GM10266 (cell line): ENCODE measurements around the gene SLC4A5.

ENCODE experiments used
- DNase-seq: peaks from one replicate; pipeline ENCODE4 v3.0.0; 2012; ENCODE audit errors: extremely low spot score
- TF ChIP-seq, protein P1 (sequence below): IDR thresholded peaks from 2 replicates; pipeline ENCODE4 v1.5.1; 2012; ENCODE audit warnings: mild to moderate bottlenecking, low read depth; ENCODE audit not compliant: control insufficient read depth, insufficient read depth; ENCODE audit errors: missing control alignments

The SLC4A5 gene

DNA sequence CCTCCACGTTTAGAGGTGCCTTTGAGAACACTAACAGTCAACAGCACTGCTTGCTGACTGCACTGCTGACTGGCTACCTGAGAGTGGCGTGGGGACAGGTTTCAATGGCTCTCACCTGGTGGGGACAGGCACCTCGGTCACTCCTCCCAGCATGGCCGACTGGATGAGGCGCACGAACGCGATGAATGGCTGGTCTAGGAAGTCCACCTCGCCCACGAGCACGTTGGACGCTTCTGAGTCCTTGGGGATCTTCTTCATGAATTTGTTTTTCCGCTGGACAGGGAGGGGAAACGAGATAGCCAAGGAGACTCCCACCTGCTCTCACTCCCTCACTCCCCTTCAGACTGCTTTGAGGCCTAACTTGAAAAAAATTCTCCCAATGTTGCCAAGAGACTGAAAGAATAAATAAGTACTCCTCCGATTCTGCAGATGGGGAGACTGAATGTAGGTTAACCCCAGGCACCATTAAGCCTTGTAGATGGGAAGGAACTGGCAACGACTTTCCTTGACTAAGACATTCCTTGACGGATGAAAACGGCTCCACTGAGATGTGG lies 87.5 kb downstream of the SLC4A5 start:
- DNase-seq: no peak
- TF ChIP-seq, protein P1, sequence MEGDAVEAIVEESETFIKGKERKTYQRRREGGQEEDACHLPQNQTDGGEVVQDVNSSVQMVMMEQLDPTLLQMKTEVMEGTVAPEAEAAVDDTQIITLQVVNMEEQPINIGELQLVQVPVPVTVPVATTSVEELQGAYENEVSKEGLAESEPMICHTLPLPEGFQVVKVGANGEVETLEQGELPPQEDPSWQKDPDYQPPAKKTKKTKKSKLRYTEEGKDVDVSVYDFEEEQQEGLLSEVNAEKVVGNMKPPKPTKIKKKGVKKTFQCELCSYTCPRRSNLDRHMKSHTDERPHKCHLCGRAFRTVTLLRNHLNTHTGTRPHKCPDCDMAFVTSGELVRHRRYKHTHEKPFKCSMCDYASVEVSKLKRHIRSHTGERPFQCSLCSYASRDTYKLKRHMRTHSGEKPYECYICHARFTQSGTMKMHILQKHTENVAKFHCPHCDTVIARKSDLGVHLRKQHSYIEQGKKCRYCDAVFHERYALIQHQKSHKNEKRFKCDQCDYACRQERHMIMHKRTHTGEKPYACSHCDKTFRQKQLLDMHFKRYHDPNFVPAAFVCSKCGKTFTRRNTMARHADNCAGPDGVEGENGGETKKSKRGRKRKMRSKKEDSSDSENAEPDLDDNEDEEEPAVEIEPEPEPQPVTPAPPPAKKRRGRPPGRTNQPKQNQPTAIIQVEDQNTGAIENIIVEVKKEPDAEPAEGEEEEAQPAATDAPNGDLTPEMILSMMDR: no peak

DNA sequence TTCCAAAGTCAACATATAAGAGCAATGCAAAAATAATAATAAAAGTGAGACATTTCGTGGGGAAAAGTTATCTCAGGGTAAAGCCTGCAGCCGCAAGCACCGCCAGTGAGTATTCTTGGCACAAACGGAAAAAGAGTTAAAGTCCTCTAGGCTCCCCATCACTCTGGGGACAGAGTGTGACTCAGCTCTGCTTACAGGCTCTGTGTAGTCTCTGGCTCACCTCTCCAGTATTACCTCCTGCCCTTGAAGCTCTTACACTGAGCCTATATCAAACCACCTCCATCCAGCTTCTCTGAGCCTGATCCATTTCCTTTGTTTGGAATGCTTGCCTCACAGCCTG lies 89.3 kb downstream of the SLC4A5 start:
- no peak for DNase-seq
- TF ChIP-seq, protein P1: no peak

DNA sequence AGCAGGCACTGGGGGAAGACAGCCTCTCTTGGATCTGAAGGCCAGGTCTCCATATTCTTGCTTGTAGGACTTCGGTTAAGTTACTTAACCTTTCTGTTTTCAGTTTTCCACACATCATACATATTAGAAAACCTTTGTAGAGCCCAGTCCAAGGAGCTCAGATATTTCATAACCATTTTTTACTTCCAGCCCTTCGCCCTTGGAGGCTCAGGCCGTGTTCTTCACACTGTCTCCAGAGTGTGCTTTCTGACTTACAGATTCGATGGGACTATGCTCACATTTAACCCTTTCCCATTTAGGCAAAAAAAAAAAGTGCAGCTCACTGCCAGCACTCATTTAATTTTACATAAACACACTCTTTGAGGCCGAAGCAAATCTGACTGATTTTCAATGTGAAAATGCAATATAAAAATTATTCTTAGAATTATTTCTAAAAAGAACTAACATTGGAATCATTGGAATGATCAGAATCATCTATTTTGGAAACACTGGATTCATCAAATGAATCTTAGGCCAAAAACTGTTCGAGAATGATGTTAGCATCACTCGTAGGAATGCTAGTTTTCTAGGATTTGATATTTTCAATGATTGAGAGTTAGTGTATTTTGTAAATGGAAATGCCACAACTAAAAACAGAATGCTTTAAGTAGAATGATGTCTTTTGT lies 89.8 kb downstream of the SLC4A5 start:
- TF ChIP-seq, protein P1: no peak
- no peak for DNase-seq

DNA sequence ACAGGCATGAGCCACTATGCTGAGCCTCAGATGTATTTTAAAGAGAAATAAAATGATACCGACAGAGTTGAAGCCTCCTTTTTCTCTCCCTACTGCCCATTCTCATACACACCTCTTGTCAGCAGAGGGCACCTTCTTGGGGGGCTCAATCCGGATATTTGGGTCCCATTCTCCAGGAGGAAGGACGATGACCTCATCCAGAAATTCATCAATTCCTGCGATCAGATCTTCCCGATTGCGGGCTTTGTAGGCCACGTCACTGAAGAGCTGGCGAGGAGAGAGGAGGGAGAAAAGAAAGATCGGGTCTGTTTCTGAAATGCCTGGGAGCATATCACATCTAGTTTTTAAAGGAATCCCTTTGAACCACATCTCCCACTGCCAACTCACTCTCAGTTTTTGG lies 90.4 kb downstream of the SLC4A5 start:
- TF ChIP-seq, protein P1: no peak
- no peak for DNase-seq

DNA sequence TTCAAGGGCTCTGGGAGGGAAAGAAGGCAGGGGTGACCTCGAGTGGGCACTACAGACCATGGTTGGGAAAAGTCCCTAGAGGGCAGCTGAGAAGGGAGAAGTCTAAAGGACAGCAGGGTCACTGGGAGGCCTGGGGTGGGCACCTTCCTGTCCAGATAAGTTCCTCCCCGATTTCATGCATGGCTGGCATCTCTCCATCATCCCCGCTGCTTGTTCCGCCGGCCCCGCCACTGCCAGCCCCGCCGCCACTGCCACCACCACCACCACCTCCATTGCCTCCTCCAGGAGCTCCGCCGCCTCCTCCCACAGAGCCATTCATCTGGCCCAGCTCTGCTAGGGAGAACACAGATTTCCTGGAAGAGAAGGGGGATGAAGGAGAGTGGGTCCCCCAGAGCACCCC lies 91.2 kb downstream of the SLC4A5 start:
- TF ChIP-seq, protein P1: no peak
- DNase-seq: no peak

DNA sequence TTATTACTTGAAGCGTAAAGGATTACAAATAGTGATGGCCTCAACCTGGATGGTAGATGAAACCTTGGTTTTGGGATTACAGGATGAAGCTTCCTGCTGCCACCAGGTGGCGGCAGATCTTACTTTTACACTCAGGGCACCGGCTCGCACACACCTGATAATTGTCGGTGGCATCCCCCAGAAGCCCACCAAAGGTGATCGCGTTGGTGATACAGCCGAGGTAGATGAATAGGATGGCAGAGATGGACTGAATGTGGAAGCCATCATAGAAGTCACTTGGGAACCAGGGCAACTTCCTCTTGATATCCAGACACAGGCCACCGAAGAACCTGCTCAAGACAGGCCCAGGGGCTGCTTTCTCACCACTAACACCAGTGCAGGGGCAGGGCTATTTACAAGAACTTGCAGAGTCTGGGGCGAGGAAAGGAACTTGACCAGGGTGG lies 93.0 kb downstream of the SLC4A5 start:
- DNase-seq: peak; percentile 83
- TF ChIP-seq, protein P1: peak; percentile 77

DNA sequence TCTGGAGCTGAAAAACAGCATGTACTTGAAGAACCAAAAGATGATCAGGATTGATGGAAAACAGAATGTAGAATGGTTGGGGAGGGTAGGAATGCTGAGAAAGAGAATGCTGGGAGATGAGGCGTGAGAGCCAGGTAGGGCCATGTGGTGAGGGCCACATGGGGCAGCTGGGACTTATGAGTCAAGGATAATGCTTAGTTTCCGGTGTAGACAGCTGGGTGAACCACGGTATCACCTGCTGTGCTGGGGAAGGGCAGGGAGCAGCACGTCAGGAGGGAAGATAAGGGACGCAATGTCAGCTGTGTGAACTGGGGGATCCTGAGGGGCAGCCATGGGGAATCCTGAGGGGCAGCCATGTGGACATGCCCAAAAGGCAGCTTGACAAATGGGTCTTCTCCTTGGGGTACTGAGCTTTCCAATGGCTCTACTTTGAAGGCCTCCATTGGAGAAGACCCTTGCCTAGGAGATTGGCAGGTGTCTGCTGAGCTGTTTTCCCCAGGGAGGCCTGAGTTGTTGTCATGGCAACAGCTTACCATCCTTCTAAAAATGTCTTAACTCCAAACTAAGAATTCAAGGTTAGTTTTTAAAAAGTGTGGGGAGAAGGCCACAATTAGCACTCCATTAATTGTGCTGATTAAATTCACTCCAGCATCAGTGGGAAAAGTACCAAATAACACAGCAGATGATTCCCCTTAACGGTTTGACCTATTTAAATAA lies 93.7 kb downstream of the SLC4A5 start:
- peak; percentile 30 for DNase-seq
- TF ChIP-seq, protein P1: no peak
